NCI-H2107 treated with DMSO at 0.1 percent for 48 hours (cell line): ENCODE data around the gene FOXO6.

Experiments used
- DNase-seq: peaks from one replicate; lab custom pipeline; 2025; ENCODE audit not compliant: unreplicated experiment; lab: John Stamatoyannopoulos, UW

Gene FOXO6

DNA sequence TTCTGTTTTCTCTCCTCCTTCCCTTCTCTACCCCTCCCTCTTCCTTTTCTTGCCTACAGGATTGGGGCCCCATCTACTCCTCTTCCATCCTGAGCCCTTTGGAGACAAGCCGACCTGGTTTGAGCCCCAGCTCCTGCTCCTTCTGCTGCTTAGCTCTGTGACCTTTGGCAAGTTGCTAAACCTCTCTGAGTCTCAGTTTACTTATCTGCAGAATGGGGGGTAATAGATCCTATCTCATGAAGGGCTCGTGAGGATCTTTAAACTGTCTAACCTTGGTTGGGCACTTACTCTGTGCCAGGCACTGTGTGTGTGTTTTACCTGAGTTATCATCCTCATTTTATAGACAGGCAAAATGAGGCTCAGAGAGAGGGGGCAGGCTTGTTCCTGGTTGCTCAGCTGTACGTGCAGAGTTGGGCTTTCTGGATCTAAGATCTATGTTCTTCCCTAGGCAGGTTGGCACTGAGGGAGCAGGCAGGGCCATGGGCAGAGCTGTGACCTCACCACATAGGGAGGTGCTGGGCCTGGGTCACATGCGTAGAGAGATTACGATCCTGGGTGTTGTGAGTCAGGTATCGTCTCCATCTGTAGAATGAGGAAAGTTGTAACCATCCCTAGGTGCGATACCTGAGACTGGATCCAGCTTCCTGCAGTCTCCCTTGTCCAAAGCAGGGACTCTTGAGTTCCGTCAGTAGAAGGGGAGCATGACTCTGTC is 58.5 kb downstream of the FOXO6 start:
- no peak for DNase-seq

DNA sequence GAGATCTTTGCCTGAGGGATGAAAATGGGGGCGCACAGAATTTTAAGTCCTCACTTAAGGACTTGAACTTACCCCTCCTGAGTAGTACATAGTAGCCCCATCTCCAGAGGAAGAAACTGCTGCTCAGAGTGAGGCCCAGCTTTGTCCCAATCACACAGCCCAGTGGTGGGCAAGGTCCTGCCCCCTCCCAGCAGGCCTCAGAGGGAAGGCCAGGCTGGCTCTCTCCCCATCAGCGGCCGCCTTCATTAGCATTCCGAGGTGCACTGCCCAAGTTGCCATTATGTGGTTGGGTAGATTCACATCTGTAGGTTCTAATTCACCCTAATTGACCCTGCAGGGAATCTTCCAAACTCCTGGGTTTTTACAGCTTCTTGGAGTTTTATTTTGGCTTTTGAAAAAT is 59.1 kb downstream of the FOXO6 start:
- no peak for DNase-seq

DNA sequence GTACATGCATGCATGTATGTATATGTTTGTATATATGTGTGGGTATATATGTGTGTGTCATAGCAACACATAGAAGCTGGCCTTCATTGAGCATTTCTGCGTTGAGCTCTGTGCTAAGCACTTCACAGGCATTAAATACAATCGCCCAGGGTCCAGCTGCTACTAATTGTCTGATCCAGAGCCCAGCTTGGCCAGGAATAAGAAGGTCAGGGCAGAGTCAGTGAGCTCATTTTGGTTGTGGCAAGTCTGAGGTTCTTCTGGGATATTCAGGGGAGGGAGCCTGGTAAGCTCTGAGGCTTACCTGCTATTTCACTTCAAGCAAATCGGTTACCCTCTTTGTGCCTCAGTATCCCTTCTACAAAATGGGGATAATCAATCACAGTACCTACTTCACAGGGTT is 59.6 kb downstream of the FOXO6 start:
- no peak for DNase-seq

DNA sequence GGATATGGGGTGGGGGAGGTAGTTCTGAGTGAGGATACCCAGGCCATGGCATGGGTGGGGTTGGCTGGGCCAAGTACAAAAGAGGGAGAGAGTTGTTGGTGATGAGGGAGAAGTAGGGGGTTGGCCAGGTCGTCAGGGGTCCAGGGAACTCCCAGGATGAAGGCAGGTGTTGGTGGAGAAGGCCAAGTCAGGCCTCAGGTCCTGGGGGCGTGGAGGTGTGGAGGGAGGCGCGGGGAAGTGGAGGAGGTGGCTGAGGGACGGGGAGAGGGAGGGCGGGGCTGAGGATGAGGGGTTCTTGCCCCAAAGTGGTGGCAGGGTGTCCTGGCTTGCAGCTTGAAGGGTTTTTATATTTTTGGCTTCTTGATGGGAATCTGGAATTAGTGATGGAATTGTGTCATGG is 61.1 kb downstream of the FOXO6 start:
- no peak for DNase-seq

DNA sequence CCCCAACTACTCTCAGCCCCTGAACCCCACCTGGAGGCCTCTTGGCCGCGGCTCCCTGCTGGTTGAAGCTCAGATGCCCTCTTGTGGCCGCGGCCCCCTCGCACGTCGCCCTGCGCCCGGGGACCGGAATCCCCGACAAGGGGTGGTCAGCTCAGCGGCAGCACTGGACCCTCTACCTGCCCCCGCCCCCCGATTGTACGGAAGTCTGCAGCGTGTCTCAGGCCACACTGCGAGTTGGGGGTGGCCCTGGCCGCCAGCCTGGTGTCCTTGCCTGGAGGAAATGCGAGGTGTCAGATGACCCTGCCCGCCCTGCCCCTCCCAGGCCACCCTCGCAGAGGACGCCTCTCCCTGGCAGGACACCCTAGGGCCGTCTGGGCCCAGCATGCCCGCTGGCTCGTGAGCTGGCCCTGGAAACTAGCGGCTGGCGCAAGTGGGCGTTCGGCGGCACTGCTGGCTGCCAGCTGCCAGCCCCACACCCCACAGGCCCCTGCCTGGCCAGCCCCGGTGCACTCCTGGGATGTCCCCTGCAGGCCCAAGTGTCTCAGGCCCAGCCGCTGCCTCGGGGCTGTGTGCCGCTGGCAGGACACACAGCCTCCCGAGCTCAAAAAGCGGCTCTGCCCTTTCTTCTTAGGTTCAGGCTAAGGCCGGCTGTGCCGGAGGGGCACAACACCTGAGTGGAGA is 62.4 kb downstream of the FOXO6 start:
- DNase-seq = no peak

DNA sequence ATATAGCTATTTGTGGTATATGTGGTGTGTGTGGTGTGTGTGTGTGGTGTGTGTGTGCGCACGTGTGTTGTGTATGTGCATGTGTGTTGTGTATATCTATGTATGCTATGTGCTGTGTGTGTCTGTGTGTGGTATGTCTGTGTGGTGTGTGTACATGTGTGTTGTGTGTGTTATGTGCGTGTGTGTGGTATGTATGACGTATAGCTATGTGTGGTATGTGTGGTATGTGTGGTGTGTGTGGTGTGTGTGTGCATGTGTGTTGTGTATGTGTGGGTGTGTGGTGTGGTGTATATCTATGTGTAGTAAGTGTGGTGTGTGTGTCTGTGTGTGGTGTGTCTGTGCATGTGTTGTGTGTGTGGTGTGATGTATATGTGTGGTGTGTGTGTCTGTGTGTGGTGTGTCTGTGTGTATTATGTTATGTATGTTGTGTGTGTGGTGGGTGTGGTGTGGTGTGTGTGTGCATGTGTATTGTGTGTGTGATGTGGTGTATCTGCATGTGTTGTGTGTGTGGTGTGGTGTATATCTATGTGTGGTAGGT is 63.4 kb downstream of the FOXO6 start:
- no peak for DNase-seq

DNA sequence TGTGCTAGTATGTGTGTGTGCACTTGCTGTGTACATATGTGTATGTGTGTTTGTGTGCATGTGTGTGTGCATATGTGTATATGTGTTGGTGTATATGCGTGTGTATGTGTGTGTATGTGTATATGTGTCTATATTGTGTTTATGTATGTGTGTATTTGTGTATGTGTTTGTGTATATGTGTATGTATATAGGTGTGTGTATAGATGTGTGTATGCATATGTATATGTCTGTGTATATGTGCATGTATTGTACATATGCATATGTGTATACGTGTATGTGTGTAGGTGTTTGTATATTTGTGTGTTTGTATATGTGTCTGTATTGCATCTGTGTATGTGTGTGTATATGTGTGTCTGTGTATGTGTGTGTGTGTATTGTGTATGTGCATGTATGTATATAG is 64.1 kb downstream of the FOXO6 start:
- DNase-seq = no peak

DNA sequence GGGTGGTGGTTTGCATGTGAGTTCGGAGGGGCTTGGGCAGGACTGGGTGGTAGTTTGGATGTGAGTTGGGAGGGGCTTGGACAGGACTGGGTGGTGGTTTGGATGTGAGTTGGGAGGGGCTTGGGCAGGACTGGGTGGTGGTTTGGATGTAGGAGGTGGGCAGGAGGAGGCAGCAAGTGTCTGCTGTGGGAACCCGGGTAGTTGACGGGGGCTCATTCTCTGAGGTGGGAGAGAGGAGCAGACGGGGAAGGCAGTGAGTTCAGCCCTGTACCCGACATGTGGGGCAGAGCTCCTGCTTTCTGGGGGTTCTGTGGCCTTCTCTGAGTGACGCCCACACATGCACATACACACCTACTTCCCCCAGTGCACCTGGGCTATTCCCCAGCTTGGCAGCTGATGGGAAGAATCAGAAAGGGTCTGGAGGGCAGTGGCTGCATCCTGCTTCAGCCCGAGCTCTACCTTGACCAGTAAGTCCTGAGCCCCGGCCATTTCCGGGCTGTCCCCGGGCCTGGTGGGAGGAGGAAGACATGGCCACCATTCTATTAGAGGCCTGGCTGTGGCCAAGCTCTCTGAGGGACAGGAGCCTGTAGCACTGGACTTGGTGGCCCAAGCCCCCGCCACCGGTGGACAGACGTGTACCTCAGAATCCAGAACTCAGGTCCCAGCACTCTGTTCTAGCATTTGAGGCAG is 65.1 kb downstream of the FOXO6 start:
- no peak for DNase-seq

DNA sequence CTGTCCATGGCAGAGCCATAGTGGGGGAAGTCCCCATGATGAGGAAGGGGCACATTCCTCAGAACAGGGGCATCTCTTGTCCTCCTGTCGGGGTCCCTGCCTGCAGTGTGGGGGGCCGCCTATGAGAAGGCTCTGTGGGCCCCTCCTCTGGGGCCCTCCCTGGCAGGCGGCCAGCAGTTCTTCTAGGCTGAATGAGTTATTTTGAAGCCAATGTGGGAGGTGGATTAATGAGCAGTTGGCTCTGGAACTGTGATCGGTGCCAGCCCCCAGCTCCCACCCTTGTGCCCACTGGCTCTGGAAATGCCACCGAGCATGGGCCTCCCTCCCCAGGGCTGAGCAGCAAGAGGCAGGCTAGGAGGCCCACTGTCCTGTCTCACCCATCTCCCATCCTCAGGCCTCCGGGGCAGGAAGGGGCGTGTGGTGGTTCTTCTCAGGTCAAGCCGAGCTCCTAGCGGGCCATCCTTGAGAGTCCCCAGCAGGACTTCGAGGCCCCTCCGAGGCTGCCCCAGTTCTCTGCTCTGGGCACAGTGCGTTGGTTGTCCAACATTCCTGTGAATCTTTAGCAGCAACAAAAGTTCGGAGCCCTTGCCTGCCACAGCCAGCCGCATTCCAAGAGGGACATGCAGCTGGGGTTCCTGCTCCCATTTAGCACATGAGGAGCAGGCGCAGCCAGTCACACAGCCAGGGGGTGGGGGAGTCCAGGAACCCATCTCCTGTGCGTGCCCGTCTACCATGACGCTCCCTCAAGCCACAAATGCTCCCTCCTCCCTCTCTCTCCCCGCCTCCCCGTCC is 66.1 kb downstream of the FOXO6 start:
- DNase-seq = no peak

DNA sequence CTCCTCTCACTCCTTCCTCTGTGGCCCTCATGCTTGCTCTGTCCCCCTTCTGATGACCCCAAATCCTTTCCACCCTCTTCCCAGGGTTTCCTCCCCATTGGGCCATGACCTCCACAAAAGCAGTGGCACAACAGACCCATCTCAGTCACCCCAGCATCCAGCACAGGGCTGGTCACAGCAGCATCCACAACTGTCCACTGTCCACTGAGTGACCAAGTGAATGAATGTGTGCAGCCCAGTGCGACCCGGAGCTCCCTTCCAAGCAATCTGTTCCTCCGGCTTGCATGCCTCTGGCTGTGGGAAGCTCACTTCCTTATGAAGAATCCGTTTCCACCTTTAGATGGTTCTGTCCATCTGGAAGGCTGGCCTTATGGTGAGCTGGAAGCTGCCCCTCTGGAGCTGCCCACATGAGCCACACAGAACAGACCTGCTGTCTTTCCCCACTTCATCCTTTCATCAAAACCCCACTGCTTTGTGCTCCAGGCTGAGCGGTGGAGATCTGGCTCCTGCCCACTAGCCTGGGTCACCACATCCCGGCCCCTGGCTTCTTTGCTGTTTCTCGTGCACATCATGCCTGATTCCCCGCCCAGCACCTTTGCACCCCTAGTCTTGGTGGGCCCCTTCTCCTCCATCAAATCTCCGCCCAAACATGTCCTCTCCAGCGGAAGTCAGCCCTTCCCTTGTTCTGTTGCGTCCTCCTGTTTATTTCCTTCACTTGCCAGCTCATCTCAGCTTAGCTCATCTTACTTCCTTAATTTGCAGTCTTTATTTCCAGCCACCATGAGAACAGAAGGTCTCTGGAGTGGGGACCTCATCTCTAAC is 66.9 kb downstream of the FOXO6 start:
- DNase-seq = no peak

DNA sequence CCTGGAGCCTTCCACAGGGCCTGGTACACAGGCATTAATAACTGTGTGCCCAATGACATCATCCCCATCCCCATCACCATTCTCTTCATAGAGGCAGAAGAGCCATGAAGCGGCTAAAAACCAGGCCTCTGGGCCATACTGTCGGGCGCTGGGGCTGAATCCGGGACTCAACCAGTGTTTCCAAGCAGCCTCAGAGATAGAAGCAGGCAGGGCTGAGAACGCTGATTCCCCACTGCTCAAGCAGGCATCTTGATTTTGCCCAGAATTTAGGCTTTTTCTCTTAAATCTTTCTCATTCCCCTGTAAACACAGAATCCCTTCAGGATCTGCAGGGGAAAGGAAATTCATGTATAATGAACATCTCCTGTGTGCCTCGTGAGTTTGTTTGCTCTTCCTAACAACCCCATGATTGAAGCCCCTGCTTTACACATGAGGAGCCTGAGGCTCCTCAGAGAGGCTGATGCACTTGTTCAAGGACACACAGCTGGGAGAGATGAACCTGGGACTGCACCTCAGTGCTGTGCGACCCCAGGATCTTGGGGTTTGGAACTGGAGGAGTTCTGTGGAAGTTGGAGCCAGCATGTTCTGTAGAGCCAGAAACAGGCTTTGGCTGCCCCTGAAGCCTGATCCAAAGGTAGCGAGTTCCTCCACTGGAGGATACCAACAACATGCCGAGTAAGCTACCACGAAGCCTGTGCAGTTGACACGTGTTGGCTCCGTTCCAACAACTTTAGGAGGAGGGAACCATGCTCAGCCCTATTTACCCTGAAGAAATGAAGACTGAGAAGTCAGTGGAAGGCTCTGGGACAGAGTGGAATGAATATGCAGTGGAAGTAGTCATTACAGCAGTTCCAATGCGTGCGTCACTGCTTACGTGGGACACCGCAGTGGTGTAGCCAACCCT is 67.8 kb downstream of the FOXO6 start:
- no peak for DNase-seq

DNA sequence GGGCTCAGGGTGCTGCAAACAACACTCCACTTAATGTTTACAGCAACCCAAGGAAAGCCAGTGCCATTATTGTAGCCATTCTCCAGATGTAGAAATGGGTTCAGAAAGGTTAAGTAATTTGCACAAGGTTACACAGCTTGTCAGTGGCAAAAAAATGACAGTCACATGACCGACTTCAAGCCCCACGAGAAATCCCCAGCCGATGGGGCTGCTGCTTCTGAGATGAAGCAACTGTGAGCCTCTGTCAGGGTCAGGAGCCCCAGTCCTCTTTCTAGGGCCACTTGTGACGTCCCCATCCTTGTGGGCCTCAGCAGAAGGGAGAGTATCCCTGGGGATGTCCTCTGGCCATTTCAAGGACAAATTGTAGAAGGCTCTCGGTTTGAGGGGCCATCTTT is 68.4 kb downstream of the FOXO6 start:
- no peak for DNase-seq

DNA sequence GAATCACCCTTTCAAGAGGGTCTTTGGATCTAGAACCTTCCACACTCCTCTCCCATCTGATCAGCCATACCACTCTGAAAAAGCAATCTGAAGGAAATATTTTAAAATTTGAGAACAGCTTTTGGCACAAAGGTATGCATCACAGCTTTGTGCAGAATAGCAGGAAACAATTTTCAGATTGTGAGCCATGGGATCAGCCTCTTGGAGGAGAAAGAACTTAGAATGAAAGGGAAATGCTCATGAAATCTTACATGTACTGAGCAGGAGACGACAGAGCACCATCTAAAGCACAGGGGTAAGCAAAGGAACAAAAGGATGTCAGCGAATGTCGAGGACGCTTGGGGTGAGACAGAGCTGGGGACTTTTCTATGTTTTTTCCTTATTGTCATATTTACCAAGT is 68.8 kb downstream of the FOXO6 start:
- no peak for DNase-seq

DNA sequence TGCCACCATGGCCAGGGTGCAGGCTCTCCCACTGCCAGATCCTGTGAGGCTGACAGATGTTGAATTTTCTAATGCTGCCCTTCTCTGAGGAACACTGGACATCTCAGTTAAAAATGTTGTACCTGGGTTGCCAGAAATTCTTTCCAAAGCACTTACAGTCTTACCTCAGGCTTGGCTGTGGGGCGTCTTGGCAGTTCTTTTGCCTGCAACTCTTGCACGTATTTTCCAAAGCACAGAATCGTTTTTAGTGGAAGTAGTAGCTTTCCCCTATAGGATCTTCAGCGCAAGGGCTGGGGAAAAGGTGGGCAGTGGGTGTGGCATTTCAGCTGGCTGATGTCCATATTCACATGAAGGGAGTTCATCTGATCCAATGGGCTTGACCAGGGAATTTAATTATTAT is 69.3 kb downstream of the FOXO6 start:
- no peak for DNase-seq

DNA sequence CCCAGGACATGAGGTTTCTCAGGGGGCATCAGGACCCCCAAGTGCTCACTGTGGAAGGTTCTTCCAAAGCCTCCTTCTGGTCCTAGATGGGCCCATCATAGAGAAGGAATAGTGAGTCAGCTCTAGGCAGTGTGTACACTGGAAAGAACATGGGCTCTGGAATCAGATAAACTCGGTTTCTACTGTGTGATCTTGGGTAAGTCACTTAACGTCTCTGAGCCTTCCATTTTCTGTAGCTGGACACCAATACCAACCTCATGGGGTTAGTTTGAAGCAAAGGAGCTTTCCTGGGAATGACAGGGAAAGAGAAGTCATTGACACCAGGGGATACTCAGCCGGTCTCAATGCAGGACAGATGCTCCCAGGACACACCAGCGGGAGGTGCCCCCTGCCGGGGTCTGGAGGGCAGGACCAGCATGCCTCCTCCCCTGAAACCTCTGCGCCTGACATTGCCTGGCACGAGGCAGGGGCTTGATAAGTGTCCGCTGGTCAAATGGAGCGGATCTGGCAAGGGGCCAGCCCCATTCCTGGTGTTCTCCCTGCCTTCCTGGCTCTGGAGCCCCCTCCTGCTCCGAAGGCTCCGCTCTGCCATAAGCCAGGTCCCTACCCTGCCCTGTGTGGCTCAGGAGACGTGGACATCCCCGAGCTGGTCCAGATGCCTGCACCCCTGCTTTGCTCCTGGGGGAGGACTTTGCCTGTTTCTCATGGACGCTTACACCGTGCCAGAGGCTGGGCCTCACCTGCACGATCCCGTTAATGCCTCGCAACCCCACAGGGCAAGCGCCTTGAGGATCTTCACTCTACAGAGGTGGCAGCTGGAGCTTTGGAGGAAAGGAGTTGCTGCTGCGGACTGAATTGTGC is 70.5 kb downstream of the FOXO6 start:
- no peak for DNase-seq
